Superior temporal gyrus (tissue), 1 donor: ENCODE measurements around the gene ABCB1.
"Not testable (repeated sequence)": the region's sequence is repeated elsewhere in the genome, so short reads cannot be mapped to it uniquely, and the experiment has no call there.

Source experiments
- DNase-seq: peaks from one replicate; pipeline ENCODE4 v3.0.0-alpha.2; 2016; ENCODE audit errors: extremely low spot score

Gene ABCB1

DNA sequence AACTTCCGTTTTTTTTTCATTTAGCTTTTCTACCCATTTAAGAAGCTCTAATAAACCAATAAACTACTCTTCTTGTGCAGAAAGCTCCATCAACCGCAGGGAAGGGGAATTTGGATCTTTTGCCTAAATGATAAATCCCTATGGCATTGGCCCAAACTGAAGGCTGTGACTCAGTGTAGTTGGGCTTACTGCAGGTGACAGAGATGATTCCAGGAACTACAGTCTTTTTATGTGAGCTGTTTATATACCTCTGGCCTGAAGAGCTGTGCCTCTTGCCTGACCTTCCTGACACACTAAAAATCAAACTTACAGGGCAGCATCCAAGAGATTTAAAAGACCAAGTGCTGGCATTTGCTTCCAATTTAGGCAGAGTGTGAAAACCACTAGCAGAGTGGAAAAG is 25.2 kb downstream of the ABCB1 start:
- no peak for DNase-seq

DNA sequence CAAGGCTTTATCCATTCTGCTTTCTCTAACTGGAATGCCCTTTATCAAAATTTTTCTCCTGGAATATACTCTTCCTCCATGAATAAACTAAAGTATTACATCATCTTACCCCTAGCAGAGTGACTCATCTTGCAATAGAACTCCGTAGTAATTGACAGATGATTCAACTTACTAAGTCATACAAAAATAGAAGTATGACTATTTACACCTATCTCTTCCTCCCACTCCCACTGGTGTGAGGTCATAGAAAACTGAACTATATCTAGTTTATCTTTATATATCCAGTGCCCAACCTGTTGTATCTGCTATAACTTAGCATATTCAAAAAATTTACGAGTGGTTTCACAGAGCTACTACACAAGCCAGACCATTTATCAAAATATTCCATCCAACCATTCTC is 26.1 kb downstream of the ABCB1 start:
- peak; percentile 38 for DNase-seq

DNA sequence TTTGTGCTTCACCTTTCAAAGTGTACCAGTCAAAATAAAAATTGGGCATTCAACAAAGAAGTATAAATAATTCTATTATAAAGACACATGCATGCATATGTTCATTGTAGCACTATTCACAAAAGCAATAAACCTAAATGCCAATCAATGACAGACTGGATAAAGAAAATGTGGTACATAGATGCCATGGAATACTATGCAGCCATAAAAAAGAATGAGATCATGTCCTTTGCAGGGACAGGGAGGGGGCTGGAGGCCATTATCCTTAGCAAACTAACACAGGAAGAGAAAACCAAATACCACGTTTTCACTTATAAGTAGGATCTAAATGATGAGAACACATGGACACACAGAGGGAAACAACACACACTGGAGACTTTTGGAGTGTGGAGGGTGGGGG is 28.2 kb downstream of the ABCB1 start:
- not testable (repeated sequence) for DNase-seq

- no peak for DNase-seq
Observed at GRCh38 chr7:87570178-87570577, 30.5 kb downstream of the ABCB1 start.

- no peak for DNase-seq
Observed at GRCh38 chr7:87567052-87567451, 33.6 kb downstream of the ABCB1 start.

DNA sequence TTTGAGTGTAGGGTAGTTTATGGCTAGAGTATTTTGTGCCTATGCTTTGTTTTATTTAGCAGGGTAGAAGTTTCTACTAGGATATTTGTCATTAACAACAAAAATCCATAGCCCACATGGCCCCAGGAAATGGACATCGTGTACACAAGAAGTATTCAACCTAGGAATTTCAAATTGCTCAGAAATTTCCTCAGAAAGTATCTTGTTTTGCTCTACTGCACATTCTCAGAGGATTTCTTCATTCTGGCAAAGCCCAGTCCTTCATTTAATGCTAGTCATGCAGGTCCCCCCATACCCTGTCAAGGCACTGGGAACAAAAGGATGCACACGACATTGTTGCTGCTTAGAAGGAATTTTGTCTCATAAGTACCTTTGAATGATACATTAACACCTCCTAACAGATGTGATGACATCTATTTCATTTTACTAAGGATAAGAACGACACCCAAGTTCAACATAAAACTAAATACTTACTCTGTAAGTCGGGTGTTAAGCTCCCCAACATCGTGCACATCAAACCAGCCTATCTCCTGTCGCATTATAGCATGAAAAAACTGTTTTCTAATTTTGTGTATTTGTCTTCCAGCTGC is 34.3 kb downstream of the ABCB1 start:
- no peak for DNase-seq

DNA sequence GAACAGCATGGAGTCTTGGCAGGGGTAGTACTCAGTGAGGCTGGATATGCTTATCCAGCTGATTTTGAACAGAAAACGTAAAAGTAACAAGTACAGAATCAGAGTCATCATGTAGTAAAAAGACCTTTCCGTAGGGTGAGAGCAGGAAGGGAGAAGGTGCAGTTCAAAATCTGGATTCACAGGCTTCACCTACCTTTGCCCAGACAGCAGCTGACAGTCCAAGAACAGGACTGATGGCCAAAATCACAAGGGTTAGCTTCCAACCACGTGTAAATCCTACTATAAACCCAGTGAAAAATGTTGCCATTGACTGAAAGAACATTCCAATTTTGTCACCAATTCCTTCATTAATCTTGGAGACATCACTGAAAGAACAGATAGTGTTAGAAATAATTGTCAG is 34.8 kb downstream of the ABCB1 start:
- no peak for DNase-seq

- DNase-seq, result no peak
Observed at GRCh38 chr7:87564296-87564963, 36.3 kb downstream of the ABCB1 start.

DNA sequence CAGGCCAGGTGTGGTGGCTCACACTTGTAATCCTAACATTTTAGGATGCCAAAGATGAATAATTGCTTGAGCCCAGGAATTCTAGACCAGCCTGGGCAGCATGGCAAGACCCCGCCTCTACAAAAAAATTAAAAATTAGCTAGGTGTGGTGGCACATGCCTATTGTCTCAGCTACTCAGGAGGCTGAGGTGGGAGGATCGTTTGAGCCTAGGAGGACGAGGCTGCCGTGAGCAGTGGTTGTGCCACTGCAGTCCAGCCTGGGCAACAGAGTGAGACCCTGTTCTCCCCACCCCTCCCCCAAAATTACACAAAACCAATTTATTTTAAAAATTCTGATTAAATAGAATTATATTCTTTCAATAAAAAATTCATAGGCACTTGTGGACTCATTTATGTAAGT is 39.0 kb downstream of the ABCB1 start:
- no peak for DNase-seq

- DNase-seq, result no peak
Observed at GRCh38 chr7:87561102-87561501, 39.6 kb downstream of the ABCB1 start.

- no peak for DNase-seq
Observed at GRCh38 chr7:87552351-87552900, 48.3 kb downstream of the ABCB1 start.

- no peak for DNase-seq
Observed at GRCh38 chr7:87548123-87548919, 52.4 kb downstream of the ABCB1 start.

- no peak for DNase-seq
Observed at GRCh38 chr7:87545760-87546159, 54.9 kb downstream of the ABCB1 start.

DNA sequence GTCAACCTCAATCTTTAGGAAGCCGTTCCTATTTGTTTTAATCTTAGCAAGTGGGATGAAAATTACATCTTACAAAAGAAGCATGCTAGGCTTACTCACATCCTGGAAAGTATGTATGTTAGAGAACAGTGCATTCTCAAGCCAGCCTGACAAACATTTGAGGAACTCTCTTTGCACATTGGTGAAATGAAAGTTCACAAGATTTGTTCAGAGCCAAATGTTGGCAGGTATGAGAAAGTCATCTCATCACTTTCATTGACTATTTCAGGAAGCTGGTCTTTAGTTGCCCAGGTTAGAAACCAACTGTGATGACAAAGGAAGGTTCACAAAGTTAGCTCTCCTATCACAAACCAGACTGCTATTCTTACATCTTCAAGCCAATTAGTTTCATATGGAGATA is 57.1 kb downstream of the ABCB1 start:
- DNase-seq, result no peak

DNA sequence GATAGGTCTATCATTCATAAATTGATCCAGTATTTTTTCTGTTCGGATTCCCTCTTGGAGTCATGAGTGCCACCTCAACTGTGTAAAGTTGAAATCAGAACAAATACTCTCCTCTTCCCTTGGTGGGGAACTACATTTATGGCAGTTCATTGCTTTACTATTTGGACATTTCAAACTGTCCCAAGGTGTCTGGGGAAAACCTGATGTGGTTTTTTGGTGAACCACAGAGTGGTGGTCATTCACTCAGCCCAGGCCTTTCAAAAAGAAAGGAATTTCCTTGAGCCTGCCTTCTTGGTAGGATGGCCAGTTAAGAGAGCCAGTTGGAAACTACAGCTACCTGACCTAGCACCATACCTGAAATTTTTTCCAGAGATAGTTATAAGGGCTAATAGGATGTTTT is 59.0 kb downstream of the ABCB1 start:
- no peak for DNase-seq

DNA sequence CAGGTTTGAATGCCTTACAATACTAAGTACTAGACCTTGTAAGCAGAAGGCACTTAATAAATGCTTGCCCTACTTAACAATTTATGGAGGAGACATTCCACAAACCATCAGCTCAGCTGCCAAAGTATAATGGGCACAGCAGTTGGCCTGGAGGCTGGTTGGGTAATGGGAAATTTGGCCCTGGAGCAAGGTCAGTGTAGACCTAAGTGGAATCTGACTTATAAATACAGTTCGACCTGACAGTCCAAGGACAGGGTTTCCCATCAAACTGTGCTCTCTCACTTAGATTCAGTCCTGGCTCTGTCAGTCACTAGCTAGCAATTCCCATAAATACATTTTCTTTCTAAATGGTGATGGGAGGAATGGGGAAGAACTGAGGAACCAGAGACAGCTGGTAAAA is 62.6 kb downstream of the ABCB1 start:
- DNase-seq, result no peak

GRCh38 chr7:87534072-87534471 is 66.6 kb downstream of the ABCB1 start:
- DNase-seq, result no peak

- no peak for DNase-seq
Observed at GRCh38 chr7:87530126-87530525, 70.6 kb downstream of the ABCB1 start.

DNA sequence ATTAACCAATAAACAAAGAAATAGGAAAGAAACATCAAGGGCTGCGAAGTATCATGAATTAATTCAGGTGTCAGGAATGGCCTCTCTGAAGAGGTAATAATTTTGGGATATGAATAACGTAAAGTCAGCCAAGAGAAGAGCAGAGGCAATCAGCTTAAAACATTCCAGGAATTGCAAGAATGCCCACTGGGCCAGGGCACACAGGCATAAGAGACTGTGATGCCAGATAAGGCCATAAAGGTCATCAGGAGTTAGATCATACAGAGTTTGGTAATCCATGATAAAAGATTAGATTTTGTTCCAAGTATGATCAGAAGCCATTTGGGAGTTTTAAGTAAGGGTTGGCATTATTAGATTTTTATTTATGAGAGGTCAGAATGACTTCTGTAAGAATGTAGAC is 72.0 kb downstream of the ABCB1 start:
- DNase-seq, result no peak

- DNase-seq, result no peak
Observed at GRCh38 chr7:87518735-87519134, 81.9 kb downstream of the ABCB1 start.

DNA sequence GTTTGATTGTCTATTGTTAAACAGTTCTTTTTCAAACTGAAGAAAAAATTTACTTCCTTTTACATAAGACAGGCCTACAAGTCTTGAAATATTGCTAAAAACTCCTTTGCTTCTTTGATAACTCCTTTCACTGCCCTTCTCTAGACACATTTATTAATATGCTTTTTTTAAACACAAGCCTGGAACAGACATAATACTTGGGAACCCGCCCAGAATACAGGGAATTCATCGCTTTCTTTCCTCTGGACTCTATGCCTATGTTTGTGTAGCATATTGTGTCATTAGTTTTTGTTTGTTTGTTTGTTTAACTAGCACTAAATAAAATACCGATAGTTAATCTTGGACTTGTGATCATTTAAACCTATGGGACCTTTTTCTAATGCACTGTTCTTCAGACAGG is 82.8 kb downstream of the ABCB1 start:
- DNase-seq, result no peak

GRCh38 chr7:87517136-87517815 is 83.4 kb downstream of the ABCB1 start:
- DNase-seq, result no peak
